OCI-M1 (cell line): ENCODE results near the gene NRXN3.

Source experiments
- DNase-seq: peaks from one replicate; lab custom pipeline; 2025; lab: John Stamatoyannopoulos, UW

The NRXN3 gene

GRCh38 chr14:79580414-79580813 lies 1410.2 kb downstream of the NRXN3 start:
- DNase-seq = no peak

- DNase-seq = no peak
These were observed 1410.7 kb downstream of the NRXN3 start for GRCh38 chr14:79580906-79581305.

- no peak for DNase-seq
These were observed 1411.9 kb downstream of the NRXN3 start for GRCh38 chr14:79581912-79582576.

GRCh38 chr14:79583738-79584408 lies 1413.7 kb downstream of the NRXN3 start:
- no peak for DNase-seq

GRCh38 chr14:79584679-79585078 lies 1414.5 kb downstream of the NRXN3 start:
- DNase-seq = no peak

GRCh38 chr14:79585845-79586244 lies 1415.7 kb downstream of the NRXN3 start:
- no peak for DNase-seq

GRCh38 chr14:79586416-79586815 lies 1416.2 kb downstream of the NRXN3 start:
- DNase-seq = no peak

GRCh38 chr14:79586989-79587598 lies 1416.9 kb downstream of the NRXN3 start:
- no peak for DNase-seq

GRCh38 chr14:79587875-79588274 lies 1417.7 kb downstream of the NRXN3 start:
- DNase-seq = no peak

GRCh38 chr14:79588398-79588797 lies 1418.2 kb downstream of the NRXN3 start:
- no peak for DNase-seq

GRCh38 chr14:79596551-79596950 lies 1426.4 kb downstream of the NRXN3 start:
- DNase-seq = no peak

- DNase-seq = no peak
These were observed 1427.4 kb downstream of the NRXN3 start for GRCh38 chr14:79597566-79597965.

GRCh38 chr14:79598339-79598738 lies 1428.2 kb downstream of the NRXN3 start:
- DNase-seq = no peak

- no peak for DNase-seq
These were observed 1429.1 kb downstream of the NRXN3 start for GRCh38 chr14:79599239-79599638.

GRCh38 chr14:79600406-79600805 lies 1430.2 kb downstream of the NRXN3 start:
- DNase-seq = no peak

- DNase-seq = no peak
These were observed 1431.4 kb downstream of the NRXN3 start for GRCh38 chr14:79601579-79601978.

- DNase-seq = no peak
These were observed 1431.9 kb downstream of the NRXN3 start for GRCh38 chr14:79602045-79602444.

- DNase-seq = no peak
These were observed 1432.6 kb downstream of the NRXN3 start for GRCh38 chr14:79602742-79603141.

- DNase-seq = no peak
These were observed 1435.7 kb downstream of the NRXN3 start for GRCh38 chr14:79605849-79606248.

GRCh38 chr14:79608446-79608845 lies 1438.3 kb downstream of the NRXN3 start:
- no peak for DNase-seq

GRCh38 chr14:79613625-79614024 lies 1443.5 kb downstream of the NRXN3 start:
- DNase-seq = no peak

- no peak for DNase-seq
These were observed 1444.3 kb downstream of the NRXN3 start for GRCh38 chr14:79614448-79614847.

- no peak for DNase-seq
These were observed 1456.9 kb downstream of the NRXN3 start for GRCh38 chr14:79627058-79627457.
